ENCODE data around the gene MYO7A. TPM values are rescaled to one million over a fixed set of nuclear protein-coding genes. Genes with fewer than 3 reads are reported as not detected.

The MYO7A gene
- total RNA-seq, 1 donor from 2014 or later: 11.6 TPM

DNA sequence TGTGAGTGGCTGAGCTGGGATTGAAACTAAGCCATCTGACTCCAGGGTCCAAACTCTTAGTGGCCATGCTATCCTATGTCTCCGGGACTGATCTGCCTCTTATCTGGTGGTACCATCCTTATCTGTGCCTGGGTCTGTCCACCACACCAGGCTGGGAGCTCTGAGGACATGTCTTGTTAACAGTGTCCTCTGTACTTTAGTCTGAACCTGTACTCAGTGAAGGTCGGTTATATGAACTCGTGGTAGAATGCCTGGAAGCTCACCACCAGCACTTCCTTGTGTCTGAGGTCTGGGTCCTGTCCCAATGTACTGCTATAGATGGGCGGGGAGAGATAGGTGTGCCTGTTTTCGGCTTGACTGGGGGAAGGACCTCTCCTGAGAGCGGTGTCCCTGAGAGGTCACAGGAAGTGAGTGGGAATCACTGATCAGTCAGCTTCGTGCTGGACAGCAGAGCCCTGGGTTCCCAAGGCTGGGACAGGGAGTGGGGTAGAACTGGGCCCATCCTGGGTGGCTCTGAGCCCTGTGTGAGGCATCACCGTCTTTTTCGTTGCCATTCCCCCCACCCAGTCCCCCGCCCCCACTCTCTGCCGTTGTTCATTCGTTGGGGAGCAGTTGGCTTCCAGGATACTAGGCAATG is 8.9 kb downstream of the MYO7A start:
- Mint-ChIP-seq H3K4me3 (ENCODE audit: unreplicated experiment) (no peak overlapping the region), H3K9me3 (ENCODE audit: unreplicated experiment) (peaks cover under 1% of the 10 kb centered on the region), H3K36me3 (ENCODE audit: unreplicated experiment) (no peaks in the 10 kb centered on the region), H3K27ac (ENCODE audit: unreplicated experiment) (no peak overlapping the region), H3K27me3 (ENCODE audit: unreplicated experiment) (peaks cover 2% of the 10 kb centered on the region), H3K4me1 (ENCODE audit: low read depth, unreplicated experiment) (peaks cover 18% of the 10 kb centered on the region)
- TF ChIP-seq, protein P1, sequence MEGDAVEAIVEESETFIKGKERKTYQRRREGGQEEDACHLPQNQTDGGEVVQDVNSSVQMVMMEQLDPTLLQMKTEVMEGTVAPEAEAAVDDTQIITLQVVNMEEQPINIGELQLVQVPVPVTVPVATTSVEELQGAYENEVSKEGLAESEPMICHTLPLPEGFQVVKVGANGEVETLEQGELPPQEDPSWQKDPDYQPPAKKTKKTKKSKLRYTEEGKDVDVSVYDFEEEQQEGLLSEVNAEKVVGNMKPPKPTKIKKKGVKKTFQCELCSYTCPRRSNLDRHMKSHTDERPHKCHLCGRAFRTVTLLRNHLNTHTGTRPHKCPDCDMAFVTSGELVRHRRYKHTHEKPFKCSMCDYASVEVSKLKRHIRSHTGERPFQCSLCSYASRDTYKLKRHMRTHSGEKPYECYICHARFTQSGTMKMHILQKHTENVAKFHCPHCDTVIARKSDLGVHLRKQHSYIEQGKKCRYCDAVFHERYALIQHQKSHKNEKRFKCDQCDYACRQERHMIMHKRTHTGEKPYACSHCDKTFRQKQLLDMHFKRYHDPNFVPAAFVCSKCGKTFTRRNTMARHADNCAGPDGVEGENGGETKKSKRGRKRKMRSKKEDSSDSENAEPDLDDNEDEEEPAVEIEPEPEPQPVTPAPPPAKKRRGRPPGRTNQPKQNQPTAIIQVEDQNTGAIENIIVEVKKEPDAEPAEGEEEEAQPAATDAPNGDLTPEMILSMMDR (IDR thresholded peaks at IDR 0.05; ENCODE audit: partially characterized antibody, unreplicated experiment): no peak
- DNase-seq: no peak

DNA sequence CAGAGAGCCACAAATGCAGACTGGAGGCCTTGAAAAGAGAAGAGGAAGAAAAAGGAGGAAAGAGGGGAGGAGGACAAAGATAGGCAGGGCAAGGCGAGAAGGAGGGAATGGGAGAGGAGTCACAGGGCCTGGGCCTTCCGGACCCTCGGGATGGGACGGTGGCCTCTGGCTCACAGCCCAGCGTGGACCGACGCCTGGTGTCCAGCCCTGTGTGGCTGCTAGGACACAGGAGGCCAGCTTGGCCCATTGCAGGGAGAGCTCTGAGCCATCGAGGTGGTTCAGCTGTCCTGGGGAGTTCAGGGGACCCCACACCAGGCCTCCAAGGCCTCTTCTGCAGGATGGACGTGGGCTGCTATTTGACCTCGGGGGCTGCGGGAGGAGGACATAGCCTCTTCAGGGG is 9.4 kb downstream of the MYO7A start:
- peaks cover 2% of the 10 kb centered on the region for H3K27me3 Mint-ChIP-seq (ENCODE audit: unreplicated experiment)
- H3K27ac Mint-ChIP-seq (ENCODE audit: unreplicated experiment): no peak overlapping the region
- TF ChIP-seq, protein P1 (IDR thresholded peaks at IDR 0.05; ENCODE audit: partially characterized antibody, unreplicated experiment): no peak
- H3K4me3 Mint-ChIP-seq (ENCODE audit: unreplicated experiment): no peak overlapping the region
- no peak for DNase-seq
- no peaks in the 10 kb centered on the region for H3K36me3 Mint-ChIP-seq (ENCODE audit: unreplicated experiment)
- H3K4me1 Mint-ChIP-seq (ENCODE audit: low read depth, unreplicated experiment): peaks cover 19% of the 10 kb centered on the region
- H3K9me3 Mint-ChIP-seq (ENCODE audit: unreplicated experiment): peaks cover 3% of the 10 kb centered on the region

DNA sequence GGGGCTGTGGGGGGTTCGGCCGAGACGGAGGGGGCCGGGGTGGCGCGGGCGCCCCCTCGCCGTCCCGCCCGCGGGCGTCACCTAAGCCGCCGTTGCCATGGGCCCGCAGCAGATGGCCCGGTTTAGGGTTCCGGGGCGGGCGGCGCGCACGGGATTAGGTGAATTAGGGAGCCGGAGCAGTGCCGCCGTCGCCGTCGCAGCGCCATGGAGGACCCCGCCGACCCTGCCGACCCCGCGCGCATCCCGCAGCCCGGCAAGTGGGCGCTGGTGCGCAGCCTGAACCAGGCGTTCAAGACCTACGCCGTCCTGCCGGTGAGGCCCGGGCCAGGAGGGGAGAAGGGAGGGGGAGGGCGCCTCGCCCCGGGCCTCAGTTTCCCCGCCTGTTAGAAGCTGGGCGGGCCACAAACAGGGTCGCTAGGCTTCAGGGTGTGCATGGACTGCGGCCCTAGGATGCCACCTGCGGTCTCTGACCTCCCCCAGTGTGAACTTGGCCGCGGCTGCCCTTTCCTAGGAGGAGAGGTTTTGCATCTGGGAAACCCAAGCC is 10.1 kb downstream of the MYO7A start:
- H3K36me3 Mint-ChIP-seq (ENCODE audit: unreplicated experiment): no peaks in the 10 kb centered on the region
- DNase-seq: no peak
- H3K4me3 Mint-ChIP-seq (ENCODE audit: unreplicated experiment): peak overlapping the region; percentile 11
- no peak overlapping the region for H3K27ac Mint-ChIP-seq (ENCODE audit: unreplicated experiment)
- H3K4me1 Mint-ChIP-seq (ENCODE audit: low read depth, unreplicated experiment): peaks cover 19% of the 10 kb centered on the region
- TF ChIP-seq, protein P1 (IDR thresholded peaks at IDR 0.05; ENCODE audit: partially characterized antibody, unreplicated experiment): no peak
- H3K27me3 Mint-ChIP-seq (ENCODE audit: unreplicated experiment): peaks cover 2% of the 10 kb centered on the region
- peaks cover 3% of the 10 kb centered on the region for H3K9me3 Mint-ChIP-seq (ENCODE audit: unreplicated experiment)

DNA sequence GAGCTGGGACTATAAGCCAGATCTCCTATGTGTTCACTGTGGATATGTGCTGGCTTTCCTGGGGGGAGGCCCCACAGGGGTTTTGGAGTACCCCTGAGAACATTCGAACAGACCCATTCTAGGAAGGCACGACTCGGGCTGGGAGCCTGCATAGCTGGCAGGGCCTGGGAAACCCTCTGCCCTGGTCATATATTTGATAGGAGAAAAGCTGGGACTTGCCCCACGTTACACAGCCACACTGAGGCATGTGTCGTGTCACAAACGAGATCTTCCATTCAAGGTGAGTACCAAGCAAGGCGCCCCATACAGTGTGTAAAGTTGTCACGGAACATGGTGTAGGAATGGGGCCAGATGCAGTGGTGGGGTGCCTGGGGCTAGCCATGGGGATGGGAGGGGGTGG is 11.2 kb downstream of the MYO7A start:
- TF ChIP-seq, protein P1 (IDR thresholded peaks at IDR 0.05; ENCODE audit: partially characterized antibody, unreplicated experiment): no peak
- Mint-ChIP-seq H3K4me3 (ENCODE audit: unreplicated experiment) (no peak overlapping the region), H3K27ac (ENCODE audit: unreplicated experiment) (no peak overlapping the region), H3K36me3 (ENCODE audit: unreplicated experiment) (no peaks in the 10 kb centered on the region), H3K9me3 (ENCODE audit: unreplicated experiment) (peaks cover 3% of the 10 kb centered on the region), H3K4me1 (ENCODE audit: low read depth, unreplicated experiment) (peaks cover 19% of the 10 kb centered on the region), H3K27me3 (ENCODE audit: unreplicated experiment) (peaks cover 2% of the 10 kb centered on the region)
- DNase-seq: no peak

DNA sequence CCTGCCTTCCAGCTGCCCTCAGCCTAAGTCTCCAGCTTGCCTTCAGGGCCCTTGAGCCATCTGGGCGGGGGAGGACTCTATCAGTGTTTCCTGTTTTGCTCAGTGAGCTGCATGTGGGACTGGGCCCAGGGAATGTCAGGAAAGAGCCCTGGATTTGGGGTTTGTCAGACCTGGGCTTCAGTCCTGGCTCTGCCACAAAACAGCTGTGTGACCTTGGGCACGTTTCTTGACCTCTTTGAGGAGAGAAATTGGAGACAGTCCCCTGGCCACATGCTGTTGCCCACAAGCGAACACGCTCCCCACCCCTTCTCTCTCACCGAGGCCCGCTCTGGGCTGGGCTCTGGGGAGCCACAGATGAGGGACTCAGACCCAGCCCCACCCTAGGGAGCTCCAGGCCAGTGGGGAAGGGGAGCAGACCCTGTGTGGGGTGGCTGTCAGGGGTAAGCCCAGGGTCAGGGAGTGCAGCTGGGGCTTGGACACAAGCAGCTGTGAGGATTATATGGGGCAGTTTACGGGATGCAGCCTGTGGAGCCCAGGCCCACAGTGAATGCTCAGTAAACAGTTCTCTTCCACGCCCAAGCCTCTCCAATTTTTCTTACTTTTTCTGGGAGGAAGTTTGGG is 12.3 kb downstream of the MYO7A start:
- Mint-ChIP-seq H3K27me3 (ENCODE audit: unreplicated experiment) (peaks cover 2% of the 10 kb centered on the region), H3K36me3 (ENCODE audit: unreplicated experiment) (no peaks in the 10 kb centered on the region), H3K4me3 (ENCODE audit: unreplicated experiment) (no peak overlapping the region), H3K4me1 (ENCODE audit: low read depth, unreplicated experiment) (peaks cover 24% of the 10 kb centered on the region), H3K9me3 (ENCODE audit: unreplicated experiment) (peaks cover 3% of the 10 kb centered on the region), H3K27ac (ENCODE audit: unreplicated experiment) (no peak overlapping the region)
- TF ChIP-seq, protein P1 (IDR thresholded peaks at IDR 0.05; ENCODE audit: partially characterized antibody, unreplicated experiment): no peak
- DNase-seq: no peak

All from glutamatergic neuron (in vitro differentiated cells).